ENCODE measurements around the gene SERPINE1. TPM values are rescaled to one million over a fixed set of nuclear protein-coding genes. Genes with fewer than 3 reads are reported as not detected.

The SERPINE1 gene
- total RNA-seq, 4 donors from 2014 or later = 4.7 to 18.6 (median 7.6) TPM

GRCh38 chr7:101096331-101096956 lies 30.5 kb upstream of the SERPINE1 start:
- no peak for TF ChIP-seq POLR2A (IDR thresholded peaks at IDR 0.05)
- TF ChIP-seq, protein P1, sequence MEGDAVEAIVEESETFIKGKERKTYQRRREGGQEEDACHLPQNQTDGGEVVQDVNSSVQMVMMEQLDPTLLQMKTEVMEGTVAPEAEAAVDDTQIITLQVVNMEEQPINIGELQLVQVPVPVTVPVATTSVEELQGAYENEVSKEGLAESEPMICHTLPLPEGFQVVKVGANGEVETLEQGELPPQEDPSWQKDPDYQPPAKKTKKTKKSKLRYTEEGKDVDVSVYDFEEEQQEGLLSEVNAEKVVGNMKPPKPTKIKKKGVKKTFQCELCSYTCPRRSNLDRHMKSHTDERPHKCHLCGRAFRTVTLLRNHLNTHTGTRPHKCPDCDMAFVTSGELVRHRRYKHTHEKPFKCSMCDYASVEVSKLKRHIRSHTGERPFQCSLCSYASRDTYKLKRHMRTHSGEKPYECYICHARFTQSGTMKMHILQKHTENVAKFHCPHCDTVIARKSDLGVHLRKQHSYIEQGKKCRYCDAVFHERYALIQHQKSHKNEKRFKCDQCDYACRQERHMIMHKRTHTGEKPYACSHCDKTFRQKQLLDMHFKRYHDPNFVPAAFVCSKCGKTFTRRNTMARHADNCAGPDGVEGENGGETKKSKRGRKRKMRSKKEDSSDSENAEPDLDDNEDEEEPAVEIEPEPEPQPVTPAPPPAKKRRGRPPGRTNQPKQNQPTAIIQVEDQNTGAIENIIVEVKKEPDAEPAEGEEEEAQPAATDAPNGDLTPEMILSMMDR (IDR thresholded peaks at IDR 0.05) = no peak
- no peak overlapping the region for H3K27ac ChIP-seq
- 50 to 62% methylated on average over 6 of the region's 6 CpGs for WGBS, 2 donors
- no peaks in the 10 kb centered on the region for H3K36me3 ChIP-seq
- no peaks in the 10 kb centered on the region for H3K27me3 ChIP-seq
- no peak overlapping the region for H3K4me3 ChIP-seq (replicated peaks in 1 of 3)
- H3K4me1 ChIP-seq = peaks cover 3 to 21% of the 10 kb centered on the region in 2 donors
- no peaks in the 10 kb centered on the region for H3K9me3 ChIP-seq
- DNase-seq = no peak
- intact Hi-C loops (cut with DNase I) = no loop called here

DNA sequence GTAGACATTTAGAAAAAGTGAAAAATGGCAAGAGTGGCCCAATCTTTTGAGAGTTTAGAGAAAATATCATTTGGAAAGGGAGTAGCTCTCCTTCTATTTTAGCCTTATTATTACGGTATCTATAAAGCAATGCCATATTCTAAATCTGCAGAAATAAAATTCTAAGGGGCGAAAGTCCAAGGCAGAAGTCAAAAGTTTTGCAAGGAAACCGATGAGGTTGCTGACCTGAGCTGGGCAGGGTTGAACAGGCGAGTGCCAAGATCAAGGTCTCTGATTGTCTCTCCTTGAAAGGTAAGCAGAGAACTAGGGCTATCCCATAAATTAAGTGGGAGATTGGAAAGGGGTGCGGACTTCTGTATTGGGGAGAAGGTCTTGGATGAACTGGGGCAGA lies 30.0 kb upstream of the SERPINE1 start:
- no peaks in the 10 kb centered on the region for H3K36me3 ChIP-seq
- 93% methylated on average over 5 of the region's 5 CpGs for WGBS, 2 donors
- H3K27ac ChIP-seq = no peak overlapping the region
- H3K4me3 ChIP-seq (replicated peaks in 1 of 3) = no peak overlapping the region
- H3K9me3 ChIP-seq = no peaks in the 10 kb centered on the region
- intact Hi-C loops (cut with DNase I) = no loop called here
- no peak for DNase-seq
- no peaks in the 10 kb centered on the region for H3K27me3 ChIP-seq
- no peak for TF ChIP-seq POLR2A (IDR thresholded peaks at IDR 0.05)
- TF ChIP-seq, protein P1 (IDR thresholded peaks at IDR 0.05) = no peak
- H3K4me1 ChIP-seq = peaks cover 3 to 21% of the 10 kb centered on the region in 2 donors

DNA sequence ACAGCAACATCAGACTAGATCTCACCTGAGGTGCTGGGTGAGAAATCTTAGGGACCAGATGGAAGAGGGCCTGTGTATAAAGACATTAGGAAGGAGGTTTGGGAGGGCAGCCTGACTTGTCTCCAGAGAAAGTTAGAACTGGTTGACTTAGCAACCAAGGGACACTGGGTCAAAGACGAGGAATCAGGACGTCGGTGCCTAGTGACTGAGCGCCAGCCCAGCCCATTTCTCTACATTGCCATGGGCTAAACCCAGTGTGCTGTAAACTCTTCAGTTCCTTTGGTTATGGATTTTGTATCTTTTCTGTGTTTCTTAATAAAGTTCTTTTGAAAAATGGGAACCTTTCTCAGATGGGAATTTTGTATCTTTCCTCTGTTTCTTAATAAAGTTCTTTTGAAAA lies 29.3 kb upstream of the SERPINE1 start:
- intact Hi-C loops (cut with DNase I) = no loop called here
- DNase-seq = no peak
- H3K36me3 ChIP-seq = no peaks in the 10 kb centered on the region
- no peak overlapping the region for H3K4me3 ChIP-seq (replicated peaks in 1 of 3)
- WGBS, 2 donors = 74 to 78% methylated on average over 4 of the region's 4 CpGs
- H3K27me3 ChIP-seq = no peaks in the 10 kb centered on the region
- no peak overlapping the region for H3K27ac ChIP-seq
- H3K9me3 ChIP-seq = no peaks in the 10 kb centered on the region
- peaks cover 3 to 21% of the 10 kb centered on the region in 2 donors for H3K4me1 ChIP-seq
- TF ChIP-seq, protein P1 (IDR thresholded peaks at IDR 0.05) = no peak
- TF ChIP-seq POLR2A (IDR thresholded peaks at IDR 0.05) = no peak

DNA sequence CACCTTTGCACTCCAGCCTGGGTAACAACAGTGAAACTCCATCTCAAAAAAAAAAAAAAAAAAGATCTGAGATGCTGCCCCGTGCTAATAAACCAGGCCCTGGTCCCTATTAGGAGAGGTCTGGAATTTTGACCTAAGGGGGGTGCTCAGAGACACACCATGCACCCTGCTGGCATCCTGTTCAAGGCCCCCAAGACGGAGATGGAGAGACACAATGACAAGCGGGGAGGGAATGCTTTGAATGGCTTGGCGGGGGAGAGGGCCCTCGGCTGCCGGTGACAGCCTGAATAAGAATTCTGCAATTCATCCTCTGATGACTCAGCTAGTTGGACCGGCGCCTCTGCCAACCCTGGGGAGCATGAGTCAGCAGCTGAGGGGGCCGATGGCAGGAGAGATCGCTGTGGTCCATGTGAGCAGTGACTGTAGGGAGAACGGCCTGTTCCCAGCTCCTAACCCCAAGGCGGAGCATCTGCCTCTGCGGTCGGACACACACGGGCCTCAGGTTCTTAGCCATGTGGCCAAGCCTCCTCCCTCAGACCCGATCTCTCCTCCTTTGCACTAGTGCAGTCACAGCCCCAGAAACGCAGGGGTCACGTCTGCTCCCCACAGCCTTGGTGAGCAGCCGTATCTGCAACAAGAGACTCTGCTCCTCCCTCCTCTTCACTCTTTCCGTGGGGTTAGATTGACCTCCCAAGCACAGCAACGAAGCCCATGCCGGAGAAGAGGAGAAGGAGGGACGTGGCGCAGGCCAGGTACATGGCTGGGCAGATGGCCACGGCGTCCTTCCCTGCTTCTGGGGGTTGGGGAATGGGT lies 26.7 kb upstream of the SERPINE1 start:
- Histone ChIP-seq H3K27me3 (no peaks in the 10 kb centered on the region), H3K36me3 (no peaks in the 10 kb centered on the region), H3K9me3 (no peaks in the 10 kb centered on the region), H3K27ac (peak overlapping the region; percentile 63 to 70 (median 70)), H3K4me3 (replicated peaks in 1 of 3) (no peak overlapping the region), H3K4me1 (peaks cover 3 to 25% of the 10 kb centered on the region in 2 donors)
- peak; percentile 94 to 97 for DNase-seq
- 28 to 29% methylated on average over 25 of the region's 26 CpGs for WGBS, 2 donors
- TF ChIP-seq, protein P1 (IDR thresholded peaks at IDR 0.05) = no peak
- TF ChIP-seq POLR2A (IDR thresholded peaks at IDR 0.05) = no peak
- intact Hi-C loops (cut with DNase I) = no loop called here

Data from thyroid gland (tissue), 4 donors.